Naive thymus-derived CD4-positive, alpha-beta T cell (primary cell): ENCODE data around the gene NT5DC4. TPM values are rescaled to one million over a fixed set of nuclear protein-coding genes. Genes with fewer than 3 reads are reported as not detected.
"Not testable (repeated sequence)": the region's sequence is repeated elsewhere in the genome, so short reads cannot be mapped to it uniquely, and the experiment has no call there.

Experiments
- ATAC-seq: fragments of 150-1000 bp; cut with Tn5 transposase; 2 replicates; pipeline ENCODE4 v1.10.0; 2021; ENCODE audit warnings: mild to moderate bottlenecking, moderate library complexity
- CTCF ChIA-PET: fragments of 350-600 bp; sonication (Branson Sonifier 250); formaldehyde crosslinking; loops from one replicate; lab custom pipeline; 2021; ENCODE audit warnings: antibody characterized with exemption; lab: Charles Lee
- POLR2A ChIA-PET: fragments of 350-600 bp; sonication (Branson Sonifier 250); formaldehyde crosslinking; loops from one replicate; lab custom pipeline; 2021; ENCODE audit warnings: antibody characterized with exemption, inconsistent platforms; lab: Charles Lee
- DNase-seq, 9 donors: peaks; one replicate each; pipeline versions ENCODE4 v3.0.0 to v3.0.0-alpha.2; 2020 to 2022; ENCODE audit warnings: mixed read lengths in 1 of 9
- H3K27ac ChIP-seq: one replicate; pipeline ENCODE4 v1.7.0; 2013; ENCODE audit warnings: mild to moderate bottlenecking, low read depth, low read length, moderate library complexity
- H3K27me3 ChIP-seq, 2 donors: one replicate each; pipeline ENCODE4 v1.7.0; 2013; ENCODE audit warnings: low read length in 2 of 2, mild to moderate bottlenecking in 2 of 2, moderate library complexity in 2 of 2; ENCODE audit not compliant: control insufficient read depth in 2 of 2, insufficient read depth in 2 of 2
- H3K36me3 ChIP-seq, 3 experiments: 1 replicate in 2 of 3; 2 replicates in 1 of 3; pipeline ENCODE4 v1.7.0; 2013; ENCODE audit warnings: low read length in 3 of 3, mild to moderate bottlenecking in 3 of 3, moderate library complexity in 1 of 3; ENCODE audit not compliant: insufficient read depth in 3 of 3, control insufficient read depth in 2 of 3
- H3K4me1 ChIP-seq, 2 donors: one replicate each; pipeline ENCODE4 v1.7.0; 2013; ENCODE audit warnings: low read length in 2 of 2, mild to moderate bottlenecking in 2 of 2, moderate library complexity in 1 of 2; ENCODE audit not compliant: control insufficient read depth in 2 of 2, insufficient read depth in 2 of 2
- H3K4me3 ChIP-seq: 2 replicates; pipeline ENCODE4 v1.7.0; 2013; ENCODE audit warnings: mild to moderate bottlenecking, low read length
- H3K9me3 ChIP-seq, 3 experiments: 1 replicate in 2 of 3; 2 replicates in 1 of 3; pipeline ENCODE4 v1.7.0; 2013; ENCODE audit warnings: low read length in 3 of 3; ENCODE audit not compliant: control insufficient read depth in 2 of 3
- H3K27ac Mint-ChIP-seq, 9 donors: one replicate each; pipeline ENCODE4 v1.8.0; 2020 to 2022; ENCODE audit warnings: mixed read lengths in 9 of 9, mild to moderate bottlenecking in 8 of 9, moderate library complexity in 5 of 9, inconsistent platforms in 2 of 9
- H3K27me3 Mint-ChIP-seq, 5 donors: one replicate each; pipeline ENCODE4 v1.8.0; 2021 to 2022; ENCODE audit warnings: mixed read lengths in 5 of 5, mild to moderate bottlenecking in 1 of 5
- H3K36me3 Mint-ChIP-seq, 5 donors: one replicate each; pipeline ENCODE4 v1.8.0; 2020 to 2022; ENCODE audit warnings: mixed read lengths in 5 of 5, mild to moderate bottlenecking in 3 of 5, inconsistent platforms in 1 of 5
- H3K4me1 Mint-ChIP-seq, 7 donors: one replicate each; pipeline ENCODE4 v1.8.0; 2020 to 2022; ENCODE audit warnings: mixed read lengths in 7 of 7, mild to moderate bottlenecking in 3 of 7, inconsistent platforms in 1 of 7
- H3K4me3 Mint-ChIP-seq, 10 donors: one replicate each; pipeline ENCODE4 v1.8.0; 2020 to 2022; ENCODE audit warnings: mild to moderate bottlenecking in 10 of 10, mixed read lengths in 10 of 10, moderate library complexity in 6 of 10, inconsistent platforms in 2 of 10
- H3K9me3 Mint-ChIP-seq, 11 donors: one replicate each; pipeline ENCODE4 v1.8.0; 2020 to 2022; ENCODE audit warnings: mixed read lengths in 11 of 11, mild to moderate bottlenecking in 4 of 11, inconsistent platforms in 1 of 11, moderate library complexity in 1 of 11
- intact Hi-C, 2 donors: fragments of 100-400 bp; cut with micrococcal nuclease; formaldehyde crosslinking; loops; one replicate each; pipeline ENCODE4 v1.15.1; 2023
- polyA plus RNA-seq, 2 donors: library from polyadenylated mRNA; unstranded; fragments of 300-500 nt; fragmentation: Illumina TruSeq; gene quantifications; one replicate each; pipeline ENCODE4 v1.2.3, GENCODE V29; 2021
- total RNA-seq, 6 experiments: library from RNA in 5 of 6; stranded (reverse) in 5 of 6; gene quantifications; 1 replicate in 5 of 6; 2 replicates in 1 of 6; pipeline ENCODE4 v1.2.3 and lab custom pipeline; 2021 to 2026

The NT5DC4 gene
- total and polyA plus RNA-seq, 7 experiments from 2014 or later: 0.56 TPM; not detected in 6

DNA sequence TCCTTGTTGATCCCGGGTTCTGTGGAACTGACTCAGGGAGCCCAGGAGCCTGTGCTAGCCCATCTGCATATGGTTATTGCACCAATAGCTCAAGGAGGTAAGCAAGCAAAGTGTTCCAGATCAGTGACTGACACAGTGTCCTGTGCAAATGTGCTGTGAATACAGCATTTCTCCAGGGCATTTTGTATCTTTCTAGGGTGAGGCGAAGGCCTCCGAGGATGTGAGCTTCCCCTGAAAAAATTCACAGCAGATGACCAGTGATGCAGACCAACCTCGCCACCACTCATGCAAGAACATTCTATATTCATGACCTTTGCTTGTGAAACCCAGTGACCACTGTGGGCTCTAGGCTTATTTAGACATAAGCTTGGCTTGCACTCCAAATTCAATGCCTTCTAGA is 15.2 kb upstream of the NT5DC4 start:
- Histone ChIP-seq H3K9me3 (no peaks in the 10 kb centered on the region), H3K4me1 (peaks cover 0 to 15% of the 10 kb centered on the region in 2 donors), H3K27me3 (no peaks in the 10 kb centered on the region), H3K36me3 (no peaks in the 10 kb centered on the region), H3K4me3 (no peak overlapping the region), H3K27ac (no peak overlapping the region)
- CTCF ChIA-PET: no interaction called here
- Mint-ChIP-seq H3K27ac (peak overlapping the region in 1 of 9 donors; percentile 78), H3K4me1 (peaks cover 7 to 56% (median 13%) of the 10 kb centered on the region in 7 donors), H3K9me3 (peaks cover 0 to 2% (median 0%) of the 10 kb centered on the region in 11 donors), H3K36me3 (peaks cover 0 to 10% (median 4%) of the 10 kb centered on the region in 5 donors), H3K27me3 (peaks cover 2 to 12% (median 7%) of the 10 kb centered on the region in 5 donors), H3K4me3 (peak overlapping the region in 1 of 10 donors; percentile 76)
- intact Hi-C loops: loop anchor here in 1 of 2 donors (5.0 kb wide), 1 partner anchor 73 kb away; no protein-coding TSS in a partner anchor
- no peak for DNase-seq
- ATAC-seq: no peak
- POLR2A ChIA-PET: interaction anchor here (0.6 to 0.9 kb wide), 2 partner anchors 33 to 98 kb away, joined by 3 to 6 read pairs; no protein-coding TSS in a partner anchor

DNA sequence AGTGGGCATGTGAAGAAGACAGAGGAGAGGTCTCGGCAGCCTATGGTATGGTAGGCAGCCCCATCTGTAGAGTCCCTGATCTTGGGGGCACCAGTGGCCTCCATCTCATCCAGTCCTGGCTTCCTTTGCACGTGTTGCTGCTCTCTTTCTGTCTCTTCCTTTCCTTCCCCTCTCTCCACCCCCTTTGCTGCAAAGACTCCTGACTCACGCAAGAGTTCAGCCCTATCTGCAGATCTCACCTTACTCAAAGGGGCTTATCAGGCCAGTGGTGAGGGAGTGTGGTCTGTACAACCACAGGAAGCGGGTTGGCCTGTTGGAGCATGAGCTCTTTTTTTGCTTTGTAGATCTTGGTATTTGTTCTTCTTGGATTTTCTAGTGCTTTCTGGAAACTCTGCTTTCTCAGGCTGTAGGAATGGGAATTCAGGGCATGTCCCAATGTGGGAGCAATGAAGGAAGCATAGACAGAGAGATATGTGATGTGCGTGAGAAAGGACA is 14.6 kb upstream of the NT5DC4 start:
- H3K4me1 ChIP-seq: peaks cover 0 to 15% of the 10 kb centered on the region in 2 donors
- no peak overlapping the region for H3K4me3 ChIP-seq
- Mint-ChIP-seq H3K27ac (peak overlapping the region in 3 of 9 donors; percentile 10 to 78 (median 60)), H3K4me3 (peak overlapping the region in 4 of 10 donors; percentile 22 to 76 (median 46)), H3K4me1 (peaks cover 7 to 57% (median 13%) of the 10 kb centered on the region in 7 donors), H3K9me3 (peaks cover 0 to 2% (median 0%) of the 10 kb centered on the region in 11 donors), H3K27me3 (peaks cover 0 to 12% (median 8%) of the 10 kb centered on the region in 5 donors), H3K36me3 (peaks cover 0 to 10% (median 4%) of the 10 kb centered on the region in 5 donors)
- intact Hi-C loops: loop anchor here in 1 of 2 donors (1.0 to 5.0 kb wide), 2 partner anchors 14 to 74 kb away; no protein-coding TSS in a partner anchor
- H3K27ac ChIP-seq: no peak overlapping the region
- no peaks in the 10 kb centered on the region for H3K27me3 ChIP-seq
- POLR2A ChIA-PET: interaction anchor here (0.7 to 0.9 kb wide), 2 partner anchors 34 to 35 kb away, joined by 3 to 4 read pairs; no protein-coding TSS in a partner anchor
- H3K9me3 ChIP-seq: no peaks in the 10 kb centered on the region
- no peaks in the 10 kb centered on the region for H3K36me3 ChIP-seq
- peak in 4 of 9 donors; percentile 13 to 73 (median 32) for DNase-seq
- peak; percentile 88 for ATAC-seq
- CTCF ChIA-PET: interaction anchor here (1.0 kb wide), 1 partner anchor 179 kb away, joined by 3 read pairs; no protein-coding TSS in a partner anchor

DNA sequence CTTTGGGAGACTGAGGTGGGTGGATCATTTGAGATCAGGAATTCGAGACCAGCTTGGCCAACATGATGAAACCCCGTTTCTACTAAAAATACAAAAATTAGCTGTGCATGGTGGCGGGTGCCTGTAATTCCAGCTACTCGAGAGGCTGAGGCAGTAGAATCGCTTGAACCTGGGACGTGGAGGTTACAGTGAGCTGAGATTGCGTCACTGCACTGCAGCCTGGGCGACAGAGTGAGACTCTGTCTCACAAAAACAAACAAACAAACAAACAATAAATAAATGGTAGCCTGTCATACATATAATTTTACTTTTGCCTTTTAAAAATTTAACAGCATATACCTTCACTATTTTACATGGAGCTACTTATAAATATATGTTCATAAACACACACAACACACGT is 13.9 kb upstream of the NT5DC4 start:
- H3K27ac ChIP-seq, H3K4me3 ChIP-seq, H3K27ac Mint-ChIP-seq, H3K27me3 ChIP-seq, H3K9me3 ChIP-seq, H3K36me3 ChIP-seq, H3K36me3 Mint-ChIP-seq, ATAC-seq, H3K9me3 Mint-ChIP-seq: not testable (repeated sequence)
- DNase-seq: peak in 1 of 9 donors; percentile 7
- H3K4me3 Mint-ChIP-seq: peak overlapping the region in 1 of 10 donors; percentile 1
- intact Hi-C loops: loop anchor here in 1 of 2 donors (1.0 to 5.0 kb wide), 2 partner anchors 15 to 75 kb away; no protein-coding TSS in a partner anchor
- H3K4me1 ChIP-seq: peaks cover 0 to 15% of the 10 kb centered on the region in 2 donors
- peaks cover 0 to 12% (median 8%) of the 10 kb centered on the region in 5 donors for H3K27me3 Mint-ChIP-seq
- POLR2A ChIA-PET: interaction anchor here (0.7 kb wide), 1 partner anchor 35 kb away, joined by 4 read pairs; no protein-coding TSS in a partner anchor
- CTCF ChIA-PET: interaction anchor here (1.0 kb wide), 1 partner anchor 178 kb away, joined by 3 read pairs; no protein-coding TSS in a partner anchor
- peaks cover 7 to 58% (median 13%) of the 10 kb centered on the region in 7 donors for H3K4me1 Mint-ChIP-seq

DNA sequence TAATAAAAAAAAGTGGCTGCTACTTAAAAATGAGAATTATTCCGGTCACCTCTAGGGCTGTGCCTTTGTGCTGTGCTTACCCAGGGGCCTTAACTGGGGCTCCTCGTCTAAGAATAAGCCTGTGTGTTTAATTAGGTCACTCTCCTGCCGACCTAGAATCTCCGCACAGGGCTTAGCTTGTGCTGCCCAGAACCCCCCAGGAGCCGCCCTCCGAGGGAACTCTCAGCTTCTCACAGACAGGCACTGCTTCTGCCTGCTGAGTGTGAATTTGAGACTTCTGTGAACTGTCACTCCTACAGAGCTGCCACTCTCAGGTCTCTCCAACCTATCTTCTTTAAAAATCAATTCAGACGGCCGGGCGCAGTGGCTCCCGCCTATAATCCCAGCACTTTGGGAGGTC is 11.9 kb upstream of the NT5DC4 start:
- ChIA-PET CTCF (no interaction called here), POLR2A (no interaction called here)
- Mint-ChIP-seq H3K36me3 (peaks cover 0 to 8% (median 0%) of the 10 kb centered on the region in 5 donors), H3K4me1 (peaks cover 7 to 74% (median 13%) of the 10 kb centered on the region in 7 donors), H3K27me3 (peaks cover 0 to 12% (median 8%) of the 10 kb centered on the region in 5 donors), H3K27ac (no peak overlapping the region), H3K9me3 (peaks cover 0 to 2% (median 0%) of the 10 kb centered on the region in 11 donors), H3K4me3 (no peak overlapping the region)
- H3K27ac ChIP-seq: no peak overlapping the region
- ATAC-seq (no peak), DNase-seq (peak in 1 of 9 donors; percentile 18)
- no peaks in the 10 kb centered on the region for H3K27me3 ChIP-seq
- intact Hi-C loops: loop anchor here in 1 of 2 donors (5.0 kb wide), 1 partner anchor 77 kb away; no protein-coding TSS in a partner anchor
- H3K9me3 ChIP-seq: no peaks in the 10 kb centered on the region
- H3K36me3 ChIP-seq: no peaks in the 10 kb centered on the region
- peaks cover 0 to 15% of the 10 kb centered on the region in 2 donors for H3K4me1 ChIP-seq
- H3K4me3 ChIP-seq: no peak overlapping the region

DNA sequence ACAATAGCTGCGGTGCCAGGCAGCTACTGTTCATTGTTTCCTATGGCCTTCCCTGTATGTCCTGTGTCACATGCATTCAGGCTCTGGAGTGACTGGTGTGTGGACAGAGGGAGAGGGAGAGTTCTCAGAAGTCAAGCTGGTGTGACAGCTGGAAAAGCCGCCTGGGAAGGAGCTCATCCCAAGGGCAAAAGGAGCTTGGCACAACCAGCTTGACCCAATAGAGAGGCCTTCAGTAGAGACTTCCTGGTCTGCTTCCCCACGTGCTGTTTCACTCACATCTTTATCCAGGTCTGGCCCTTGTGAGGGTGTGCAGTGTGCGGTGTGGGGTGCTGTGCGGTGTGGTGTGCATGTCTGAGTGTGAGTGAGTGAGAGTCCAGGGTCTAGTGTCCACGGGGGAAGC is 11.1 kb upstream of the NT5DC4 start:
- H3K27me3 Mint-ChIP-seq: peaks cover 0 to 10% (median 8%) of the 10 kb centered on the region in 5 donors
- no peaks in the 10 kb centered on the region for H3K9me3 ChIP-seq
- H3K4me3 ChIP-seq: no peak overlapping the region
- CTCF ChIA-PET: no interaction called here
- H3K36me3 Mint-ChIP-seq: peaks cover 0 to 6% (median 0%) of the 10 kb centered on the region in 5 donors
- peaks cover 0 to 2% (median 0%) of the 10 kb centered on the region in 11 donors for H3K9me3 Mint-ChIP-seq
- ATAC-seq: no peak
- peak in 1 of 9 donors; percentile 17 for DNase-seq
- H3K27ac ChIP-seq: no peak overlapping the region
- H3K4me3 Mint-ChIP-seq: no peak overlapping the region
- H3K27me3 ChIP-seq: no peaks in the 10 kb centered on the region
- H3K27ac Mint-ChIP-seq: peak overlapping the region in 1 of 9 donors; percentile 23
- intact Hi-C loops: loop anchor here in 1 of 2 donors (5.0 kb wide), 1 partner anchor 77 kb away; no protein-coding TSS in a partner anchor
- H3K4me1 Mint-ChIP-seq: peaks cover 7 to 72% (median 13%) of the 10 kb centered on the region in 7 donors
- H3K4me1 ChIP-seq: peaks cover 0 to 15% of the 10 kb centered on the region in 2 donors
- POLR2A ChIA-PET: interaction anchor here (0.6 kb wide), 1 partner anchor 69 kb away, joined by 9 read pairs; no protein-coding TSS in a partner anchor
- no peaks in the 10 kb centered on the region for H3K36me3 ChIP-seq

DNA sequence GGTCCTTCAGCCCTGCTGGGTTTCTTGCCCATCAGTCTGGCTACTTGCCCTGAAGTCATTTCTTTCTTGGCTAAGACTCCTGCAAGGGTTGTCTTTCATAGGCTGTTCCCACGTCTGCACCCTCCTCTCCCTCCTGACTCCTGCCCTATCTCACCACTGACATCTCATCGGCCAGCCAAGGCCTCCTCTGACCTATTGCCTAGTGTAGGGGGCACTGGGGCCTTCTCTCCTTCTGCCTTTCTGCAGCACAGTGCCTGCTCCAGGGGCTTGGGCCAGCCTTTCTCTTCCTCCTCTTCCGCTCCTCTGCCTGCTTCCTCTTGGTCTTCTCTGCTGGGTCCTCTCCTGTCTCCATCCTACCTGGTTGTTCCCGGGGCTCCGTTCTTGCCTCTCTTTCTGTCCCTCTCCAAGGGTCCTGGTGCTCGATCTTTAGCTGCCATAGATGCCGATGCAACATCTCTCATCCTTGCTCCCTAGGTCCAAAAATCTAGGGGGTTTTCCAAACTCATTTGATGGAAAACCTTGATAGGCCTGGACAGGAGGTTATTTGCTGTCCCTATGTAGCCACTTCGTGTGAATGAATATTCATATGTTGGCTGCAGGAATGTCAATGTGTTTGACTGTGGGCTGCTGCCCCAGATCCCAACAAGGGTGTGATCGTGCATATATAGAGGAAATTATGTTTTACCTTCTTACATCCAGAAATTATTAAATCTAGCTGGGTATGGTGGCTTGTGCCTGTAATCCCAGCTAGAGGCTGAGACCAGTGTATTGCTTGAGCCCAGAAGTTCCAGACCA is 9.7 kb upstream of the NT5DC4 start:
- POLR2A ChIA-PET: no interaction called here
- peaks cover 0 to 9% of the 10 kb centered on the region in 2 donors for H3K4me1 ChIP-seq
- intact Hi-C loops: no loop called here
- Mint-ChIP-seq H3K4me1 (peaks cover 4 to 60% (median 6%) of the 10 kb centered on the region in 7 donors), H3K27me3 (peaks cover 0 to 8% (median 5%) of the 10 kb centered on the region in 5 donors), H3K36me3 (peaks cover 0 to 2% (median 0%) of the 10 kb centered on the region in 5 donors), H3K27ac (peak overlapping the region in 1 of 9 donors; percentile 20), H3K4me3 (no peak overlapping the region), H3K9me3 (peaks cover 0 to 2% (median 0%) of the 10 kb centered on the region in 11 donors)
- no peaks in the 10 kb centered on the region for H3K36me3 ChIP-seq
- H3K4me3 ChIP-seq: no peak overlapping the region
- ATAC-seq (no peak), DNase-seq (peak in 1 of 9 donors; percentile 16)
- no peak overlapping the region for H3K27ac ChIP-seq
- CTCF ChIA-PET: no interaction called here
- no peaks in the 10 kb centered on the region for H3K27me3 ChIP-seq
- H3K9me3 ChIP-seq: no peaks in the 10 kb centered on the region
